ENCODE measurements around the gene BTBD2.

The BTBD2 gene

DNA sequence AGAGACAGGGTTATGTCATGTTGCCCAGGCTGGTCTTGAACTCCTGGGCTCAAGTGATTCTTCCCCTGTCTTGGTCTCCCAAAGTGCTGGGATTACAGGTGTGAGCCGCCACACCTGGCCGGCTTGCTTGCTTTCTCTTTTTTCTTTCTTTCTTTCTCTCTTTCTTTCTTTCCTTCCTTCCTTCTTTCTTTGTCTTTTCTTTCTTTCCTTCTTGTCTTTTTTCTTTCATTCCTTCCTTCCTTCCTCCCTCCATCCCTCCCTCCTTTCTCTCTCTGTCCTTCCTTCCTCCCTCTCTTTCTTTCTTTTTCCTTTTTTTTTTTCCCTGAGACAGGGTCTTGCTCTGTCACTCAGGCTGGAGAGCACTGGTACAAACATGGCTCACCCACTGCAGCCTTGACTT, 6.8 kb upstream of the BTBD2 start:
- Histone ChIP-seq H3K36me3 (ENCODE audit: control insufficient read depth, insufficient read depth, low read length) (no peaks in the 10 kb centered on the region), H3K4me3 (replicated peaks; ENCODE audit: low read depth, low read length) (no peak overlapping the region), H3K27me3 (replicated peaks; ENCODE audit: control insufficient read depth, insufficient read depth, low read length) (no peaks in the 10 kb centered on the region)
- DNase-seq (ENCODE audit: extremely low read depth, insufficient read length): no peak
- TF ChIP-seq CTCF (IDR thresholded peaks at IDR 0.05; ENCODE audit: insufficient read depth, low read length, poor library complexity, severe bottlenecking): no peak

- Histone ChIP-seq H3K4me3 (replicated peaks; ENCODE audit: low read depth, low read length) (no peak overlapping the region), H3K27me3 (replicated peaks; ENCODE audit: control insufficient read depth, insufficient read depth, low read length) (no peaks in the 10 kb centered on the region), H3K36me3 (ENCODE audit: control insufficient read depth, insufficient read depth, low read length) (no peaks in the 10 kb centered on the region)
- no peak for TF ChIP-seq CTCF (IDR thresholded peaks at IDR 0.05; ENCODE audit: insufficient read depth, low read length, poor library complexity, severe bottlenecking)
- no peak for DNase-seq (ENCODE audit: extremely low read depth, insufficient read length)
These were observed 6.1 kb upstream of the BTBD2 start for GRCh38 chr19:2021453-2022140.

- H3K27me3 ChIP-seq (replicated peaks; ENCODE audit: control insufficient read depth, insufficient read depth, low read length): no peaks in the 10 kb centered on the region
- H3K4me3 ChIP-seq (replicated peaks; ENCODE audit: low read depth, low read length): no peak overlapping the region
- no peak for TF ChIP-seq CTCF (IDR thresholded peaks at IDR 0.05; ENCODE audit: insufficient read depth, low read length, poor library complexity, severe bottlenecking)
- no peaks in the 10 kb centered on the region for H3K36me3 ChIP-seq (ENCODE audit: control insufficient read depth, insufficient read depth, low read length)
- no peak for DNase-seq (ENCODE audit: extremely low read depth, insufficient read length)
These were observed 3.2 kb upstream of the BTBD2 start for GRCh38 chr19:2018752-2019151.

- Histone ChIP-seq H3K27me3 (replicated peaks; ENCODE audit: control insufficient read depth, insufficient read depth, low read length) (no peaks in the 10 kb centered on the region), H3K36me3 (ENCODE audit: control insufficient read depth, insufficient read depth, low read length) (no peaks in the 10 kb centered on the region; the same call in 1 of the 2 replicates), H3K4me3 (replicated peaks; ENCODE audit: low read depth, low read length) (peak overlapping the region; percentile 59)
- peak; percentile 60 for DNase-seq (ENCODE audit: extremely low read depth, insufficient read length)
- TF ChIP-seq CTCF (IDR thresholded peaks at IDR 0.05; ENCODE audit: insufficient read depth, low read length, poor library complexity, severe bottlenecking): no peak
These were observed 710 bp upstream of the BTBD2 start for GRCh38 chr19:2016041-2016807.

DNA sequence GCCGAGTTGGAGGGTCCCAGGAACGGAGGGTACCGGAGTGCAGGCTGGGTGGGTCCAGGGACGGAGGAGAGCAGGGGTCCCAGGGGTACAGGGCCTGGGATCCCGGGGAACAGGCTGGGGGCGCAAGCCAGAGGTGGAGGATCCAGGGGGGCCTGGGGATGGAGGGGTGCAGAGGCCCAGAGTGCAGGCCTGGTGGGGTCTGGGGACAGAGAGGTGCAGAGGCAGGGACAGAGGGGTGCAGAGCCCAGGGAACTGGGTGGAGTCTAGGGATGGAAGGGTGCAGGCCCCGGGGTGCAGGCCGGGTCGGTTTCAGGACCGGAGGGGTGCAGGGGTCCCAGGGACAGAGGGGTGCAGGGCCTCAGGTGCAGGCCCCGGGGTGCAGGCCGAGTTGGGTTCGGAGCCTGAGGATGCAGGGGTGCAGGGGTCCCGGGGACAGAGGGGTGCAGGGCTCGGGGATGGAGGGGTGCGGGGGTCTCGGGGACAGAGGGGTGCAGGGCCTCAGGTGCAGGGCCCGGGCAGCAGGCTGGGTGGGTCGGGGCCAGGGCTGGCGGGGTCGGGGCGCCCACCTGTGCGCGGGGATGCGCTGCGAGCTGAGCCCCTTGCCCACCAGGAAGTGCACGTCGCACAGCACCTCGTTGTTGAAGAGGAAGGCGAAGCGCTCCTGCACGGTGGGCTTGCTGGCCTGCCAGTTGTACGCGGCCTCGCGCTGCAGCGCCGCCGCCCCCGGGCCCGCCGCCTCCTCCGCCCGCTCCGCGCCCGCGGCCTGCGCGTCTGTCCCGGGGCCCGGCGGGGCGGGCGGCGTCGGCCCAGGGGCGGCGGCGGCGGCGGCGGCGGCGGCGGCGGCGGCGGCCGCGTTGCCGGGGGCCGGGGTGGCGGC, 545 bp downstream of the BTBD2 start:
- Histone ChIP-seq H3K36me3 (ENCODE audit: control insufficient read depth, insufficient read depth, low read length) (no peaks in the 10 kb centered on the region; the same call in 1 of the 2 replicates), H3K4me3 (replicated peaks; ENCODE audit: low read depth, low read length) (peak overlapping the region; percentile 77), H3K27me3 (replicated peaks; ENCODE audit: control insufficient read depth, insufficient read depth, low read length) (no peaks in the 10 kb centered on the region)
- DNase-seq (ENCODE audit: extremely low read depth, insufficient read length): no peak
- TF ChIP-seq CTCF (IDR thresholded peaks at IDR 0.05; ENCODE audit: insufficient read depth, low read length, poor library complexity, severe bottlenecking): no peak

All from GM06990 (cell line).